ENCODE measurements around the gene IRF4. TPM values are rescaled to one million over a fixed set of nuclear protein-coding genes. Genes with fewer than 3 reads are reported as not detected.

The IRF4 gene
- polyA plus RNA-seq, 1 experiment: not detected

DNA sequence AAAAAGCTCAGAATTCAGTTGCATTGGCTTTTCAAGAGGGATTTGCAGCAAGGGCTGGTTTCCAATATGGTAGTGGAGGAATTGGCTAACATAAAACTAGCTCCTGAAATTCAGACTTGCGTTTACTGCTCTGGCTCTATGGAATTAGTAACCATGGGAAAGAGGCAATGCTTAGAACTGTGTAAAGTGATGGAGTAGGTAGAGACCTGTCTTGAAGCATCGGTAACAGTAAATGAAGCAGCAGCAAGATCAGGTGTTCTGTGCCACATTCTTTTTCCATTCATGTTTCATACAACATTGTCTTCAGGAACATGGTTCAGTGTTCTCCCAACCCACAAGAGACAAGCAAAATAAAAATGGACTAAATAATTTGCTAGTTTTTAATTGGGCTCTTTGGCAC lies 6.5 kb downstream of the IRF4 start:
- POLR2A ChIA-PET: no interaction called here
- DNase-seq (ENCODE audit: low read depth): no peak
- Histone ChIP-seq H3K4me3 (ENCODE audit: low read depth, low read length) (no peak overlapping the region), H3K36me3 (ENCODE audit: control insufficient read depth, insufficient read depth, low read length) (no peaks in the 10 kb centered on the region), H3K27me3 (ENCODE audit: control insufficient read depth, insufficient read depth, low read length) (peaks cover 25% of the 10 kb centered on the region)
- CTCF ChIA-PET: interaction anchor here (1.1 to 1.3 kb wide), 2 partner anchors 11 to 37 kb away, joined by 3 to 5 read pairs; no protein-coding TSS in a partner anchor
- TF ChIP-seq, protein P1, sequence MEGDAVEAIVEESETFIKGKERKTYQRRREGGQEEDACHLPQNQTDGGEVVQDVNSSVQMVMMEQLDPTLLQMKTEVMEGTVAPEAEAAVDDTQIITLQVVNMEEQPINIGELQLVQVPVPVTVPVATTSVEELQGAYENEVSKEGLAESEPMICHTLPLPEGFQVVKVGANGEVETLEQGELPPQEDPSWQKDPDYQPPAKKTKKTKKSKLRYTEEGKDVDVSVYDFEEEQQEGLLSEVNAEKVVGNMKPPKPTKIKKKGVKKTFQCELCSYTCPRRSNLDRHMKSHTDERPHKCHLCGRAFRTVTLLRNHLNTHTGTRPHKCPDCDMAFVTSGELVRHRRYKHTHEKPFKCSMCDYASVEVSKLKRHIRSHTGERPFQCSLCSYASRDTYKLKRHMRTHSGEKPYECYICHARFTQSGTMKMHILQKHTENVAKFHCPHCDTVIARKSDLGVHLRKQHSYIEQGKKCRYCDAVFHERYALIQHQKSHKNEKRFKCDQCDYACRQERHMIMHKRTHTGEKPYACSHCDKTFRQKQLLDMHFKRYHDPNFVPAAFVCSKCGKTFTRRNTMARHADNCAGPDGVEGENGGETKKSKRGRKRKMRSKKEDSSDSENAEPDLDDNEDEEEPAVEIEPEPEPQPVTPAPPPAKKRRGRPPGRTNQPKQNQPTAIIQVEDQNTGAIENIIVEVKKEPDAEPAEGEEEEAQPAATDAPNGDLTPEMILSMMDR (IDR thresholded peaks at IDR 0.05; ENCODE audit: insufficient read depth, low read depth, low read length): no peak

DNA sequence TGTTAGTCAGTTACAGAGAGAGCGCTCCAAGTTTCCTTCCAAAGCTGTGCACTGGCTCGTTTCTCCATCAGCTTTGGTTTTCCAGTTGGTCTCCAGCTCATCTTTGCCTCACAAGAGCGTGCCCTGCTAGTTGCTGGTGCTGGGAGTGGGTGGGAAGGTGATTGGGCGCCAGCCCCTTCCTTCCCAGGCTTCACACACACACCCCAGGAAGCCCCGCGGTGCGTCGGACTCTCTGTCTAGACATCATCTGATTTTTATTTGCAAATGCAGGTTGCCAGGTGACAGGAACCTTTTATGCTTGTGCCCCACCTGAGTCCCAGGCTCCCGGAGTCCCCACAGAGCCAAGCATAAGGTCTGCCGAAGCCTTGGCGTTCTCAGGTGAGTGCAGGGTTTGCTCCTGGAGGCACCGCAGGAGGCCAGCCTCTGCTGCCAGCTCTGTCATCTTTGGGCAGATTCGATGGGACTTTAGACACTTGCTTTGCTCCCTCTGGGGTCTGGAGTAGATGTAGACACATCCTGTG lies 7.1 kb downstream of the IRF4 start:
- POLR2A ChIA-PET: no interaction called here
- Histone ChIP-seq H3K27me3 (ENCODE audit: control insufficient read depth, insufficient read depth, low read length) (peaks cover 26% of the 10 kb centered on the region), H3K4me3 (ENCODE audit: low read depth, low read length) (no peak overlapping the region), H3K36me3 (ENCODE audit: control insufficient read depth, insufficient read depth, low read length) (no peaks in the 10 kb centered on the region)
- TF ChIP-seq, protein P1 (IDR thresholded peaks at IDR 0.05; ENCODE audit: insufficient read depth, low read depth, low read length): no peak
- CTCF ChIA-PET: interaction anchor here (1.0 to 1.3 kb wide), 3 partner anchors 10 to 49 kb away, joined by 3 to 5 read pairs (median 3); no protein-coding TSS in a partner anchor
- DNase-seq (ENCODE audit: low read depth): no peak

DNA sequence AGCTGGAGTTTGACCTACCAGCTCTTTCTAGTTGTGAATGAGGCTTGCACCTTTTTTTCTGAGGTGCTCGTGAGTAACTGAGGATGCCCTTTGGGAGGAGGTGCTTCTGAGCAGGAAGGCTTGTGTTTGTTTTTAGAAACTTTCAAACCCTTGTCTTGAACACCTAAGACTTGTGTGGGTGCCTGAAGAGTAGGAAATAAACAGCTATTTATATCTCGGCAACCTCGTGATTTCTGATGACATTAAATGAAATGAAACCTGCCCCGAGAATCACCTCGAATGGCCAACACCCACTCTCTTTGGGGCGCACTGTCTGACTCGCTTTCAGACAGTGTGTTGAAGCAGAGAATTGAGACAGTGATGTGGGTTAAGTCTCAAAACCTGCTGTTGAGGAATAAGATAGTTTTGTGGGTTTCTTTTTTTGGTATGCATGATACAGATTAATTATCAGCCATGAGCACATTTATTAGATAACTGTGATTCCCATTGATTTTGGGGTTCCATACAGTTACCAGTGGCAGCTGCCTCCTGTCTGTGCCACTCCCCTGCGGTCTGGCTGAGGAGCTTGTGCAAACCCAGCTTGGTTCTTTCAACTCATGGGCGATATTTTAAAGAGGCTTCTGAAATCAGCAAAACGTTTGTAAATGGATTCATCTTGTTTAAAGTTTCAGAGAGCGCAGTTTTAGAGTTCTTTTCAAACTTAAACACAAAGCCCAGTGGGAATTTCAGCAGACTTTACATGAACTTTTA lies 8.4 kb downstream of the IRF4 start:
- Histone ChIP-seq H3K4me3 (ENCODE audit: low read depth, low read length) (no peak overlapping the region), H3K27me3 (ENCODE audit: control insufficient read depth, insufficient read depth, low read length) (peaks cover 14% of the 10 kb centered on the region), H3K36me3 (ENCODE audit: control insufficient read depth, insufficient read depth, low read length) (no peaks in the 10 kb centered on the region)
- DNase-seq (ENCODE audit: low read depth): no peak
- TF ChIP-seq, protein P1 (IDR thresholded peaks at IDR 0.05; ENCODE audit: insufficient read depth, low read depth, low read length): no peak
- CTCF ChIA-PET: interaction anchor here (0.8 kb wide), 1 partner anchor 233 kb away, joined by 3 read pairs; no protein-coding TSS in a partner anchor
- POLR2A ChIA-PET: no interaction called here

DNA sequence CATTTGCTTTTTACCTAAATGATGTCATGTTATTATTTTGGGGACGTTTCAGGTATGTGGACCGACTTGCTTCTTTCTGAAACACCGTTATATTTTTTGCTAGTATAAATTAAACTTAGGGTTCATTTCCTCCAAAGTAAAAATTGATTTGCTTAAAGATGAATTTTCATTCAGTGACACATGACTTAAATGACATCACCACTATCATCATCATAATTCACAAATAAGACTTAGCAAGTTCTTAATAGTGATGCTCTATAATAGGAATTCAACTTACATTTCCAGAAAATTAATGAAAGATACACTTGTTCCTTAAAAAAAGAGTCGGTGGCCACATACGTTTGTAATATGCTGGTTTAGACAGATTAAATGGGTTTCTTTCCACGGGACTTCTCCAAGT lies 9.3 kb downstream of the IRF4 start:
- H3K27me3 ChIP-seq (ENCODE audit: control insufficient read depth, insufficient read depth, low read length): peaks cover 10% of the 10 kb centered on the region
- H3K36me3 ChIP-seq (ENCODE audit: control insufficient read depth, insufficient read depth, low read length): no peaks in the 10 kb centered on the region
- CTCF ChIA-PET: no interaction called here
- TF ChIP-seq, protein P1 (IDR thresholded peaks at IDR 0.05; ENCODE audit: insufficient read depth, low read depth, low read length): no peak
- H3K4me3 ChIP-seq (ENCODE audit: low read depth, low read length): no peak overlapping the region
- POLR2A ChIA-PET: no interaction called here
- no peak for DNase-seq (ENCODE audit: low read depth)

DNA sequence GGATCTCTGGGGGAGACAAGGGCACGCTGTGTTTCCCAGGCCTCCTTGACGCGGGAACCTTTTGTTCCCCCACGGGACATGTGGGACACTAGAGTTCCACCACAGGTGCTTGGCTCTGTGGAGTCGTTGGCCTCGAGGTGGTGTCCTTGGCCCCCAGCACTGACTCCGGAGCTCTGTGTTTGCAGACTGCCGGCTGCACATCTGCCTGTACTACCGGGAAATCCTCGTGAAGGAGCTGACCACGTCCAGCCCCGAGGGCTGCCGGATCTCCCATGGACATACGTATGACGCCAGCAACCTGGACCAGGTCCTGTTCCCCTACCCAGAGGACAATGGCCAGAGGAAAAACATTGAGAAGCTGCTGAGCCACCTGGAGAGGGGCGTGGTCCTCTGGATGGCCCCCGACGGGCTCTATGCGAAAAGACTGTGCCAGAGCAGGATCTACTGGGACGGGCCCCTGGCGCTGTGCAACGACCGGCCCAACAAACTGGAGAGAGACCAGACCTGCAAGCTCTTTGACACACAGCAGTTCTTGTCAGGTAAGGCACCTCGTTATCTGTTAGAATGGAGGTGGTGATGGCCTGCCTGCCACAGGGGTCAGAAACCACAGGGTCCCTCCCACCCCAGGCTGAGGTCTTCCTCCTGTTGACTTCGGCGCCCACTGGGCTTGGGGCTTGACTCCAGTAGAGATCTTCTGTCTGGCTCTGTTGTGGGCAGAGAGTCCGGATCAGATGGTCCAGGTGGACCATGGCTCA lies 9.9 kb downstream of the IRF4 start:
- ChIA-PET CTCF (no interaction called here), POLR2A (no interaction called here)
- TF ChIP-seq, protein P1 (IDR thresholded peaks at IDR 0.05; ENCODE audit: insufficient read depth, low read depth, low read length): no peak
- DNase-seq (ENCODE audit: low read depth): no peak
- H3K36me3 ChIP-seq (ENCODE audit: control insufficient read depth, insufficient read depth, low read length): no peaks in the 10 kb centered on the region
- H3K27me3 ChIP-seq (ENCODE audit: control insufficient read depth, insufficient read depth, low read length): peaks cover 8% of the 10 kb centered on the region
- H3K4me3 ChIP-seq (ENCODE audit: low read depth, low read length): no peak overlapping the region
